OCI-LY3 (cell line): Measurements from ENCODE around the gene TIFAB.

ENCODE experiments used
- H2AFZ ChIP-seq: fragments of 200-600, 300-600 bp; shearing (Covaris generic); 2 replicates; pipeline ENCODE4 v1.6.0; 2014; ENCODE audit warnings: antibody characterized with exemption, low read depth, low read length
- H3K27ac ChIP-seq: fragments of 200-600, 300-600 bp; sonication (generic); 2 replicates; pipeline ENCODE4 v1.5.1; 2014; ENCODE audit warnings: mild to moderate bottlenecking, low read length, moderate library complexity, mixed read lengths
- H3K27me3 ChIP-seq: fragments of 200-600, 300-600 bp; sonication (generic); 2 replicates; pipeline ENCODE4 v1.6.1; 2014; ENCODE audit warnings: low read depth, low read length, mixed read lengths
- H3K36me3 ChIP-seq: fragments of 200-600, 300-600 bp; sonication (generic); replicated peaks from 2 replicates; pipeline ENCODE3; 2014; ENCODE audit warnings: low read depth, low read length, mixed read lengths
- H3K4me1 ChIP-seq: fragments of 300-600, 200-600 bp; sonication (generic); 2 replicates; pipeline ENCODE4 v1.6.1; 2014; ENCODE audit warnings: low read length, mixed read lengths
- H3K4me2 ChIP-seq: fragments of 200-600, 300-600 bp; sonication (generic); 2 replicates; pipeline ENCODE4 v1.6.1; 2014; ENCODE audit warnings: low read length, mixed read lengths
- H3K4me3 ChIP-seq: fragments of 300-600, 200-600 bp; sonication (generic); 2 replicates; pipeline ENCODE4 v1.5.1; 2014; ENCODE audit warnings: antibody characterized with exemption, mild to moderate bottlenecking, low read length, moderate library complexity
- H3K79me2 ChIP-seq: fragments of 300-600, 200-600 bp; shearing (Covaris generic); 2 replicates; pipeline ENCODE4 v1.6.1; 2014; ENCODE audit warnings: mild to moderate bottlenecking, low read length, mixed read lengths
- H3K9ac ChIP-seq: fragments of 300-600, 200-600 bp; shearing (Covaris generic); 2 replicates; pipeline ENCODE4 v1.6.0; 2014; ENCODE audit warnings: mild to moderate bottlenecking, low read length, moderate library complexity
- H3K9me3 ChIP-seq: fragments of 200-600, 300-600 bp; shearing (Covaris generic); 2 replicates; pipeline ENCODE4 v1.6.1; 2014; ENCODE audit warnings: low read length, mixed read lengths; ENCODE audit not compliant: insufficient read depth
- H4K20me1 ChIP-seq: fragments of 200-600, 300-600 bp; sonication (generic); 2 replicates; pipeline ENCODE4 v1.6.1; 2016; ENCODE audit warnings: low read length, mixed read lengths; ENCODE audit not compliant: insufficient read depth
- EZH2phosphoT487 ChIP-seq: fragments of 200-600 bp; shearing (Covaris generic); IDR thresholded peaks from 2 replicates; pipeline ENCODE4 v1.6.1; 2018; ENCODE audit warnings: antibody characterized with exemption, mixed run types, low read depth
- TF ChIP-seq, protein P1 (sequence below): fragments of 200-600, 300-600 bp; sonication (generic); IDR thresholded peaks from 2 replicates; pipeline ENCODE4 v1.5.1; 2014; ENCODE audit warnings: antibody characterized with exemption, low read length, low read depth

The TIFAB gene

DNA sequence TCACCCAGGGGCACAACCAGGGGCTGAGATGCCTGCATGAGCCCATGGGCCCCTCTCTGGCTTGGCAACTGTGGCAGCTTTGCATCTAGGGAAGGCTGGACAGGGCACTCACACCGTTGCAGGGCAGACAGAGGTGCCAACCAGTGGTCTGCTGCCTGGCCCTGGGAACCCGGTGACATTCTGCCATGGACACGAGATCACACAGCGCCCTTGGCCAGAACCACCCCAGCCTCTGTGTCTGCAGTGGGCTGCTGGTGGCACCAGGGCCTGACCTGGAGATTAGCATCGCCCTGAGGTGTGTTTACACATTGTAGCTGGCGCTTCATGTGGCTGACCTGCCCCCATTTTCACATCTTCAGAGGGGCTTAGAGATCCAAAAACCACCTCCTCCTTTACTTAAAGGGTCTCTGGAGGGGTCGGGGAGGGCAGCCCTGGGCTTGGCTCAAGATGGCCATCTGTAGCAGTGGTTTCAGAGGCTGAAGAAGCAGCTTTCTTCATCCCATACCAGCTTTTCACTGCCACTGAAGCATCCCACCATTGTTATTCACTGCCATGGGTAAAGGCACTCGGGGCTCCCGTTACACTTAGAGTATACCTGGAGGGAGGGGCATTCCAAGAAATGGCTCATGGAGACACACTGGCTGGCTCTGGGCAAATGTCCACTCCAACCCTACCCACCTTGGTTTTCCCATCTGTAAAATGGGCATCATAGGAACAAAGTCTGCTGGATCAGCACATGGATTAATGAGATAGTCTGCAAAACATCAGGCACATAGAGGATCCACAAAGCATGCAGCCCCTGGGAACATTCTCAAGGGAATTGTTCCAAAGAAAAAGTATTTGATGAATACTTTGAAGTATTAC, 16.5 kb downstream of the TIFAB start:
- Histone ChIP-seq H3K4me3 (no peak overlapping the region), H3K4me2 (no peak overlapping the region), H3K27ac (no peak overlapping the region), H3K27me3 (peaks cover 20% of the 10 kb centered on the region), H2AFZ (no peak overlapping the region), H3K36me3 (no peaks in the 10 kb centered on the region), H3K79me2 (no peaks in the 10 kb centered on the region), H3K9ac (no peak overlapping the region), H4K20me1 (no peaks in the 10 kb centered on the region), H3K4me1 (peaks cover 30% of the 10 kb centered on the region), H3K9me3 (no peaks in the 10 kb centered on the region)
- no peak for TF ChIP-seq EZH2phosphoT487
- TF ChIP-seq, protein P1, sequence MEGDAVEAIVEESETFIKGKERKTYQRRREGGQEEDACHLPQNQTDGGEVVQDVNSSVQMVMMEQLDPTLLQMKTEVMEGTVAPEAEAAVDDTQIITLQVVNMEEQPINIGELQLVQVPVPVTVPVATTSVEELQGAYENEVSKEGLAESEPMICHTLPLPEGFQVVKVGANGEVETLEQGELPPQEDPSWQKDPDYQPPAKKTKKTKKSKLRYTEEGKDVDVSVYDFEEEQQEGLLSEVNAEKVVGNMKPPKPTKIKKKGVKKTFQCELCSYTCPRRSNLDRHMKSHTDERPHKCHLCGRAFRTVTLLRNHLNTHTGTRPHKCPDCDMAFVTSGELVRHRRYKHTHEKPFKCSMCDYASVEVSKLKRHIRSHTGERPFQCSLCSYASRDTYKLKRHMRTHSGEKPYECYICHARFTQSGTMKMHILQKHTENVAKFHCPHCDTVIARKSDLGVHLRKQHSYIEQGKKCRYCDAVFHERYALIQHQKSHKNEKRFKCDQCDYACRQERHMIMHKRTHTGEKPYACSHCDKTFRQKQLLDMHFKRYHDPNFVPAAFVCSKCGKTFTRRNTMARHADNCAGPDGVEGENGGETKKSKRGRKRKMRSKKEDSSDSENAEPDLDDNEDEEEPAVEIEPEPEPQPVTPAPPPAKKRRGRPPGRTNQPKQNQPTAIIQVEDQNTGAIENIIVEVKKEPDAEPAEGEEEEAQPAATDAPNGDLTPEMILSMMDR, result no peak

DNA sequence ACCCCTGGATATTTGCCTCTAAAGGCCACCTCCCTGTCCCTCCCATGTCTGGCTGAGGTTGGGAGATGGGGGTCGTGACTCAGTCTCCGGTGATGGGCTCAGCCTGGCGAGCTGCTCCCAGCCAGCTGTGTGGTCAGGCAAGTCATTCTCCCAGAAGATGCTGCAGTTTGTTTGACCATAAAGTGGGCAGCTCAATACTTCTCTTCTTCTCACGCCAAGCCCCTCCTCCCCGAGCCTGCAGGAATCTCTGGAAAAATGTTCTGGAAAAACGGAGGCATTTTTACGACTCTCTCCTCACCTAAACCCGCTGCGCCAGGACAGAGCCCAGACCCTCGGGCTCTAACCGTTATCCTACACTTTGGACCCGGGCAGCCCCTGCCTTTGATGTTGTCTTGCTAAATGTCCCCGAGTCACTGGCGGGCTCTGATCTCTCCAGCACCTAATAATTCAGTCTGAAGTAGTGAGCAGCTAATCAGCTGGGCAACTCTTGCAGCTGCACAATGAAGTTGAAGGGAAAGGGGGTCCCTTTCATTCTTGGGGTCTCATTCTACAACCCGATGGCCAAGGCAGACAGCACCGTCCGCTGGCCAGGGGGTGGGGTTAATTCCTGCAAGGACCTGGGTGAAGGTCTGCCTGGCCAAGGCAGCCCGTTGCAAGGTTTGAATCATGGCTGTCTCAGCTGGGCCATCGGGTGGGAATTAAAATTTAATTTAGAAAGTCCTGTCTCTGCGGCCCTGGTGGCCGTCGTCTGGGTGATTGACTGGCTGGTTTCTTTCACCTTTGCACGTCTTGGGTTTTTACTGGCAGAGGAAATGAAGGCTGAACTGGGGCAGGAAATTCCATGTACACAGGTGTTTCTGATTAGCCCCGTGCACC, 17.3 kb downstream of the TIFAB start:
- TF ChIP-seq EZH2phosphoT487, result no peak
- TF ChIP-seq, protein P1, result no peak
- Histone ChIP-seq H3K4me2 (no peak overlapping the region), H3K9me3 (no peaks in the 10 kb centered on the region), H3K4me1 (peaks cover 30% of the 10 kb centered on the region), H3K27me3 (peaks cover 20% of the 10 kb centered on the region), H3K4me3 (no peak overlapping the region), H3K79me2 (no peaks in the 10 kb centered on the region), H3K9ac (no peak overlapping the region), H3K36me3 (no peaks in the 10 kb centered on the region), H4K20me1 (no peaks in the 10 kb centered on the region), H2AFZ (no peak overlapping the region), H3K27ac (no peak overlapping the region)

DNA sequence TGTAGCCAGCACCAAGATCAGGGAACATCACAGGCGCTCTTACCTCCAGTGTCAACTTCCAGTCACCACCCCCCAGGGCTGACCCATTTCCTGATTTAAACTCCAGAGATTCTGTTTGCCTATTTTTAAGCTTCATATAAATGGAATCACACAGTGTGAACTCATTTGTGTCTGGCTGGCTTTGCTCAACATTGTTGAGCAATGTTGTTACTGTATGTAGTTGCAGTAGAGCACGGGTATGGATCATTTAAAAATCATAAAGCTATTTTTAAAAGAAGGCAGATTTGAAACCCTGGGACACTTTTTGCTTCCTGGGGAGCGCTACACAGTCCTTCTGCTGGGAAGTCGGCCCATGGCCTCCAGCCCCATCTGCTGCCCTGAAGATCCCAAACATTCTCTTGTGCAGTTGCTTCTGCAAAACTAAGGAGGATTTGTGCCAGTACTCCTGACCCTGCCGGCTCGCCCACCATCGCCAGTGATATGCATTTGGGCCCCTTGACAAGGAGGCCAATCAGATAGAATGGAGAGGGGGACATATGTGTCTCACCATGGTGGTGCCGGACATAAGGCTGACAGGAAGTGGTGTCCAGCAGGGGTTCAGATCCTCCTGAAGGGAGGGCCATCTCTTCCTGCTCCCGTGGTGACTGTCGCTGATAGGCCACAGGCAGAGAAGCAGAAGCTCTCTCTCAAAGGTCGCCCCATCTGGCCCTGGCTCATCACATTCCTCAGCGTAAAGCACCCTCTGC, 18.3 kb downstream of the TIFAB start:
- H3K27me3 ChIP-seq, result peaks cover 20% of the 10 kb centered on the region
- no peaks in the 10 kb centered on the region for H4K20me1 ChIP-seq
- no peak overlapping the region for H2AFZ ChIP-seq
- no peak for TF ChIP-seq EZH2phosphoT487
- TF ChIP-seq, protein P1, result no peak
- no peaks in the 10 kb centered on the region for H3K9me3 ChIP-seq
- no peak overlapping the region for H3K4me3 ChIP-seq
- no peak overlapping the region for H3K4me2 ChIP-seq
- H3K4me1 ChIP-seq, result peaks cover 25% of the 10 kb centered on the region
- H3K9ac ChIP-seq, result no peak overlapping the region
- no peaks in the 10 kb centered on the region for H3K79me2 ChIP-seq
- H3K36me3 ChIP-seq, result no peaks in the 10 kb centered on the region
- no peak overlapping the region for H3K27ac ChIP-seq

DNA sequence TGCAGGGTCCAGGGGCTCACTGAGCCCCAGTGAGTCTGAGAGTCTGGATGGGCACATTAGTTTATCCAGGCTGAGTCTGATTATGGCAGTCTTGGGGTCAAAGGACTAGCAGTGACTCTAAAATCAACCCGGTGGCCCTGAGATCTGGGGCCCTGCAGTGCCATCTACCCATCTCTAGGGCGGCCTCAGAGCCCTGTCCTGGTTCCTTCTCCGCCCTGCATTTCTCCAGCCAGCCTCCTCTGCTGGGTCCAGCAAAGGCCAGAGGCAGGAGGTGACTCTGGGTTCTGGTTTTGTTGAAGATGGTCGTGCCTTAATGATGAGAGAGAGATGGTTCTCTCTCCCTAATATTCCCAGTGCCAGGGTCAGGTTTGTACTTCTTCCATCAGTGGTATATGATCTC, 20.0 kb downstream of the TIFAB start:
- TF ChIP-seq EZH2phosphoT487, result no peak
- TF ChIP-seq, protein P1, result no peak
- H4K20me1 ChIP-seq, result no peaks in the 10 kb centered on the region
- H3K36me3 ChIP-seq, result no peaks in the 10 kb centered on the region
- H3K27me3 ChIP-seq, result peaks cover 20% of the 10 kb centered on the region
- no peak overlapping the region for H3K27ac ChIP-seq
- no peak overlapping the region for H3K4me2 ChIP-seq
- H3K9ac ChIP-seq, result no peak overlapping the region
- H3K4me3 ChIP-seq, result no peak overlapping the region
- H3K9me3 ChIP-seq, result no peaks in the 10 kb centered on the region
- no peaks in the 10 kb centered on the region for H3K79me2 ChIP-seq
- peaks cover 7% of the 10 kb centered on the region for H3K4me1 ChIP-seq
- H2AFZ ChIP-seq, result no peak overlapping the region
